CD4-positive, alpha-beta T cell (primary cell): ENCODE results near the gene VAV2. TPM values are rescaled to one million over a fixed set of nuclear protein-coding genes. Genes with fewer than 3 reads are reported as not detected.
A peak's percentile ranks its signal among the peaks of the same experiment; 100 is the strongest.

Source experiments
- ATAC-seq: fragments of 200-7000 bp; cut with Tn5 transposase; one replicate; pipeline ENCODE4 v1.10.0; 2022; ENCODE audit warnings: mild to moderate bottlenecking; ENCODE audit not compliant: poor library complexity
- CTCF ChIA-PET: fragments of 350-600 bp; sonication (Branson Sonifier 250); formaldehyde crosslinking; loops from one replicate; lab custom pipeline; 2021; ENCODE audit warnings: antibody characterized with exemption, inconsistent platforms; lab: Charles Lee
- POLR2A ChIA-PET: fragments of 350-600 bp; sonication (Branson Sonifier 250); formaldehyde crosslinking; loops from one replicate; lab custom pipeline; 2021; ENCODE audit warnings: antibody characterized with exemption, inconsistent platforms; lab: Charles Lee
- DNase-seq, 14 experiments: peaks; one replicate each; pipeline ENCODE4 v3.0.0-alpha.2; 2013 to 2020; ENCODE audit warnings: mixed read lengths in 2 of 14
- H3K27ac ChIP-seq, 2 donors: one replicate each; pipeline versions ENCODE4 v1.5.1 to v1.7.0; 2013; ENCODE audit warnings: low read length in 2 of 2, low read depth in 1 of 2, mild to moderate bottlenecking in 1 of 2
- H3K27me3 ChIP-seq, 2 experiments: 1 replicate in 1 of 2; 2 replicates in 1 of 2; pipeline versions ENCODE4 v1.6.1 to v1.7.0; 2013; ENCODE audit warnings: low read length in 2 of 2, control low read depth in 1 of 2, mild to moderate bottlenecking in 1 of 2, moderate library complexity in 1 of 2; ENCODE audit not compliant: insufficient read depth in 2 of 2, control insufficient read depth in 1 of 2
- H3K36me3 ChIP-seq: one replicate; pipeline ENCODE4 v1.6.1; 2013; ENCODE audit warnings: low read length, control low read depth; ENCODE audit not compliant: insufficient read depth
- H3K4me1 ChIP-seq: one replicate; pipeline ENCODE4 v1.6.1; 2013; ENCODE audit warnings: low read length, control low read depth; ENCODE audit not compliant: insufficient read depth
- H3K4me3 ChIP-seq: one replicate; pipeline ENCODE4 v1.5.1; 2013; ENCODE audit warnings: mild to moderate bottlenecking, low read length, moderate library complexity
- H3K9me3 ChIP-seq, 2 experiments: 1 replicate in 1 of 2; 2 replicates in 1 of 2; pipeline versions ENCODE4 v1.6.1 to v1.7.0; 2013; ENCODE audit warnings: low read length in 2 of 2, mild to moderate bottlenecking in 2 of 2, control low read depth in 1 of 2, moderate library complexity in 1 of 2; ENCODE audit not compliant: control insufficient read depth in 1 of 2, insufficient read depth in 1 of 2
- H3K27ac Mint-ChIP-seq: one replicate; pipeline ENCODE4 v1.8.0; 2020; ENCODE audit warnings: mixed read lengths
- H3K27me3 Mint-ChIP-seq: one replicate; pipeline ENCODE4 v1.8.0; 2021; ENCODE audit warnings: mixed read lengths
- H3K36me3 Mint-ChIP-seq: one replicate; pipeline ENCODE4 v1.8.0; 2021; ENCODE audit warnings: low read depth, mixed read lengths
- H3K4me1 Mint-ChIP-seq: one replicate; pipeline ENCODE4 v1.8.0; 2021; ENCODE audit warnings: low read depth, mixed read lengths
- H3K4me3 Mint-ChIP-seq: one replicate; pipeline ENCODE4 v1.8.0; 2020; ENCODE audit warnings: mild to moderate bottlenecking, mixed read lengths
- H3K9me3 Mint-ChIP-seq: one replicate; pipeline ENCODE4 v1.8.0; 2020; ENCODE audit warnings: mixed read lengths
- intact Hi-C, 2 experiments: fragments of 100-400 bp; cut with DNase I in 1 of 2; cut with micrococcal nuclease in 1 of 2; formaldehyde crosslinking; loops; one replicate each; pipeline versions ENCODE4 v1.15.1 to v1.9.0; 2023 to 2025; cut with DNase I, micrococcal nuclease
- total RNA-seq, 174 experiments: library from RNA in 2 of 174; stranded (reverse) in 2 of 174; gene quantifications; one replicate each; pipeline ENCODE4 v1.2.3 and lab custom pipeline; 2021 to 2026
- TF ChIP-seq, protein P1 (sequence below): fragments of 200-600 bp; IDR thresholded peaks from one replicate; pipeline ENCODE4 v1.8.0; 2022; ENCODE audit warnings: antibody characterized with exemption, mild to moderate bottlenecking

The VAV2 gene
- total RNA-seq, 2 experiments from 2014 or later = 1.6 to 1.7 TPM

DNA sequence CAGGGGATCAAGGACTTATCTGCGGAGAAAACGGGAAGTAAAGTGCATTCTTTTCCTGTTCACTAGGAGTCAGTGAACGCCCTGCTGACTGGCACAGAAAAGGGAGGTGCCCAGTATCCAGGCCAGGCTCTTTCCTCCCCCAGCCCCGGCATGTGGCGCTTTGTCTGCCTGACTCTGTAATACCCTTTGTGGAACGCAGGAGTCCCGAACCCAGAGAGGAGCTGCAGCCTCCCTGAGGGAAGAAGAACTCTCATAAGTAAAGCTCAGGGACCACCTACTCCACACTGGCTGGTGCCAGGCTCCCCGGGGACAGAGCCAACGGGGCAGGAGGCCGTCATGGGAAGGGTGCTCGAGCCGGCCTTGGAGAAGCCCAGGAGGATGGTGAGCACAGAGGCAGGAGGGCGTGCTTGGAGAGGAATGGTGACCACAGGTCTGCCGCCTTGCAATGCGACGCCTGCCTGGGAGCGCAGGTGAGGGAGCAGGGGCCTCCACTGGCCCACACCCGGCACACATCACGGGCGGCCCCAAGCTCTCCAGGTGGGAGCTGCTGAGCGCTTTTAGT, 31.5 kb downstream of the VAV2 start:
- Histone ChIP-seq H3K27me3 (no peaks in the 10 kb centered on the region), H3K9me3 (peaks cover 6 to 15% of the 10 kb centered on the region in 2 experiments), H3K4me3 (no peak overlapping the region), H3K36me3 (no peaks in the 10 kb centered on the region), H3K4me1 (peaks cover 11% of the 10 kb centered on the region), H3K27ac (no peak overlapping the region)
- ATAC-seq = no peak
- Mint-ChIP-seq H3K4me1 (peaks cover 13% of the 10 kb centered on the region), H3K36me3 (no peaks in the 10 kb centered on the region), H3K9me3 (peaks cover 5% of the 10 kb centered on the region), H3K27me3 (peaks cover 4% of the 10 kb centered on the region), H3K4me3 (no peak overlapping the region), H3K27ac (no peak overlapping the region)
- intact Hi-C loops = no loop called here
- ChIA-PET CTCF (no interaction called here), POLR2A (no interaction called here)
- DNase-seq = peak in 3 of 14 experiments; percentile 2 to 34 (median 29)
- TF ChIP-seq, protein P1, sequence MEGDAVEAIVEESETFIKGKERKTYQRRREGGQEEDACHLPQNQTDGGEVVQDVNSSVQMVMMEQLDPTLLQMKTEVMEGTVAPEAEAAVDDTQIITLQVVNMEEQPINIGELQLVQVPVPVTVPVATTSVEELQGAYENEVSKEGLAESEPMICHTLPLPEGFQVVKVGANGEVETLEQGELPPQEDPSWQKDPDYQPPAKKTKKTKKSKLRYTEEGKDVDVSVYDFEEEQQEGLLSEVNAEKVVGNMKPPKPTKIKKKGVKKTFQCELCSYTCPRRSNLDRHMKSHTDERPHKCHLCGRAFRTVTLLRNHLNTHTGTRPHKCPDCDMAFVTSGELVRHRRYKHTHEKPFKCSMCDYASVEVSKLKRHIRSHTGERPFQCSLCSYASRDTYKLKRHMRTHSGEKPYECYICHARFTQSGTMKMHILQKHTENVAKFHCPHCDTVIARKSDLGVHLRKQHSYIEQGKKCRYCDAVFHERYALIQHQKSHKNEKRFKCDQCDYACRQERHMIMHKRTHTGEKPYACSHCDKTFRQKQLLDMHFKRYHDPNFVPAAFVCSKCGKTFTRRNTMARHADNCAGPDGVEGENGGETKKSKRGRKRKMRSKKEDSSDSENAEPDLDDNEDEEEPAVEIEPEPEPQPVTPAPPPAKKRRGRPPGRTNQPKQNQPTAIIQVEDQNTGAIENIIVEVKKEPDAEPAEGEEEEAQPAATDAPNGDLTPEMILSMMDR = no peak

DNA sequence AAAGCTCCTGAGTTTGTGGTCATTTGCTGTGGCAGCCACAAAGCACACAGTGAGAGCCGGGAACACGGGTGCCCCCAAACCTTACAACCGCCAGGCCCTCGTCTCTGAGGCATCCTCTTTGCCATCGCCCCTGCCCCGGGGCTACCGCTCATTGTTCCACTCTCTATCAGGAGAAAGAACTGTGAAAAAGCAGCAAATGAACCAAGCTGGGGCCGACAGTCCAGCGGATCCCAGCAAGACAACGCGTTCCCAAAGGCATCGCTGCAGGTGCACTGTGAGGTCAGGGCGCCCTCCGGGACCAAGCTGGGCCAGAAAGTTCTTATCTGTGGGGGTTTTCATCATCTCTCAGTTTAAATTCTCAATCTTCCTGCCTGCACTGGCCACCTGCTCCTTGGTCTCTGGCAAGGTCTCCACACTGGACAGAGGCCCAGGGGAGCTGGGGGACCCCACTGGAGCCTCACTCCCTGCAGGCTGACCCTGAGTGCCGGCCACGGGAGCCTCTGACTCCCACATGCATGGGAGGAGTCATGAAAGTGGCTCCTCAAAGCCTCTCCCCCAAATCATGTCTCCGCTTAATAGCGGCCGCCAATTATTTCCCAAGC, 32.1 kb downstream of the VAV2 start:
- peaks cover 4% of the 10 kb centered on the region for H3K27me3 Mint-ChIP-seq
- peaks cover 3% of the 10 kb centered on the region for H3K9me3 Mint-ChIP-seq
- no peak overlapping the region for H3K4me3 Mint-ChIP-seq
- no peak for DNase-seq
- TF ChIP-seq, protein P1 = no peak
- CTCF ChIA-PET = no interaction called here
- H3K27me3 ChIP-seq = no peaks in the 10 kb centered on the region
- H3K4me1 Mint-ChIP-seq = peaks cover 13% of the 10 kb centered on the region
- peaks cover 13% of the 10 kb centered on the region for H3K4me1 ChIP-seq
- intact Hi-C loops = no loop called here
- peaks cover 6 to 14% of the 10 kb centered on the region in 2 experiments for H3K9me3 ChIP-seq
- H3K27ac Mint-ChIP-seq = no peak overlapping the region
- H3K36me3 ChIP-seq = no peaks in the 10 kb centered on the region
- POLR2A ChIA-PET = no interaction called here
- H3K27ac ChIP-seq = no peak overlapping the region
- no peaks in the 10 kb centered on the region for H3K36me3 Mint-ChIP-seq
- no peak overlapping the region for H3K4me3 ChIP-seq
- ATAC-seq = no peak

DNA sequence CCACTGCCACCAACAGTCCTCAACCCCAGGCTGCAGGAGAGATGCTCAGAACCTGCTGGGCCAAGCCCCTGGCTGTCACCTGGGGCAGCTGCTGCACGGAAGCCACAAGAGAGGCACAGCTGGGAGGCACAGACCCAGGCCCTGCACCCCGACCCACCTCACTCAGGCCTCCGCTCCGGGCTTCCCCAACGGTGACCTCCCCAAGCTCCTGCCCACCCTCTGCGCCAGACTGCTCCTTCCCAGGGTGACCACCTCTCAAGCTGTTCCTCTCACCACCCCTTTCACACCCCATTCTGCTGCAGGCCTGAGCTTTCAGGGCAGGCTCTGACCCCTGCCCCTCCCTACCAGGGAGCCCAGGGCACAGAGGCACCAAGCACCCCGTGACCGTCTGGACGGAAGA, 33.0 kb downstream of the VAV2 start:
- DNase-seq (no peak), ATAC-seq (no peak)
- H3K36me3 Mint-ChIP-seq = no peaks in the 10 kb centered on the region
- intact Hi-C loops = no loop called here
- H3K4me1 Mint-ChIP-seq = peaks cover 22% of the 10 kb centered on the region
- no peak overlapping the region for H3K27ac Mint-ChIP-seq
- H3K27ac ChIP-seq = no peak overlapping the region
- no peaks in the 10 kb centered on the region for H3K36me3 ChIP-seq
- H3K9me3 ChIP-seq = peaks cover 6 to 11% of the 10 kb centered on the region in 2 experiments
- no peak overlapping the region for H3K4me3 Mint-ChIP-seq
- TF ChIP-seq, protein P1 = no peak
- CTCF ChIA-PET = no interaction called here
- peaks cover 4% of the 10 kb centered on the region for H3K27me3 Mint-ChIP-seq
- H3K4me3 ChIP-seq = no peak overlapping the region
- H3K27me3 ChIP-seq = no peaks in the 10 kb centered on the region
- peaks cover 22% of the 10 kb centered on the region for H3K4me1 ChIP-seq
- POLR2A ChIA-PET = no interaction called here
- peaks cover 3% of the 10 kb centered on the region for H3K9me3 Mint-ChIP-seq
